HUES48 (cell line): Measurements from ENCODE around the gene CCDC81.
A peak's percentile ranks its signal among the peaks of the same experiment; 100 is the strongest.
"Not testable (repeated sequence)": the region's sequence is repeated elsewhere in the genome, so short reads cannot be mapped to it uniquely, and the experiment has no call there.

ENCODE experiments used
- H3K27ac ChIP-seq: one replicate; pipeline ENCODE4 v1.7.0; 2013; ENCODE audit warnings: low read depth, low read length, inconsistent platforms
- H3K27me3 ChIP-seq: 2 replicates; pipeline ENCODE4 v1.6.1; 2013; ENCODE audit warnings: mild to moderate bottlenecking, low read length; ENCODE audit not compliant: control insufficient read depth, insufficient read depth
- H3K36me3 ChIP-seq: 2 replicates; pipeline ENCODE4 v1.6.1; 2013; ENCODE audit warnings: low read length; ENCODE audit not compliant: control insufficient read depth, insufficient read depth
- H3K4me1 ChIP-seq: 2 replicates; pipeline ENCODE4 v1.6.1; 2013; ENCODE audit warnings: mild to moderate bottlenecking, low read length; ENCODE audit not compliant: control insufficient read depth, insufficient read depth
- H3K4me3 ChIP-seq: 2 replicates; pipeline ENCODE4 v1.5.1; 2013; ENCODE audit warnings: mild to moderate bottlenecking, low read depth, low read length
- H3K9ac ChIP-seq: 2 replicates; pipeline ENCODE4 v1.6.1; 2013; ENCODE audit warnings: mild to moderate bottlenecking, low read depth, low read length, moderate library complexity
- H3K9me3 ChIP-seq: 2 replicates; pipeline ENCODE4 v1.6.1; 2013; ENCODE audit warnings: low read length; ENCODE audit not compliant: control insufficient read depth, insufficient read depth

CCDC81 gene

GRCh38 chr11:86416951-86417350 lies 42.3 kb downstream of the CCDC81 start:
- not testable (repeated sequence) for H3K9me3 ChIP-seq, H3K27ac ChIP-seq, H3K4me1 ChIP-seq, H3K27me3 ChIP-seq, H3K4me3 ChIP-seq, H3K36me3 ChIP-seq, H3K9ac ChIP-seq

DNA sequence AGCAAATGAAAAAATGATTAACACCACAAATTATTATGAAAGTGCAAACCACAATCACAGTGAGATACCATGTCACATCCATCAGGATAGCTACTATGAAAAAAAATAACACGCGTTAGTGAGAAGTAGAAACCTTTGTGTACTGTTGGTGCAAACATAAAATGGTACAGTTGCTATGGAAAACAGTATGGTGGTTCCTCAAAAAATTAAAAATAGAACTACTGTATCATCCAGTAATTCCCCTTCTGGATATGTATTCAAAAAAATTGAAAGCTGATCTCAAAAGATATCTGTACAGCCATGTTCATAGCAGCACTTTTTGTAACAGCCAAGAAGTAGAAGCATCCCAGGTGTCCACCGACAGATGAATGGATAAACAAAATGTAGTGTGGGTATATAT lies 43.4 kb downstream of the CCDC81 start:
- no peak overlapping the region for H3K9ac ChIP-seq

DNA sequence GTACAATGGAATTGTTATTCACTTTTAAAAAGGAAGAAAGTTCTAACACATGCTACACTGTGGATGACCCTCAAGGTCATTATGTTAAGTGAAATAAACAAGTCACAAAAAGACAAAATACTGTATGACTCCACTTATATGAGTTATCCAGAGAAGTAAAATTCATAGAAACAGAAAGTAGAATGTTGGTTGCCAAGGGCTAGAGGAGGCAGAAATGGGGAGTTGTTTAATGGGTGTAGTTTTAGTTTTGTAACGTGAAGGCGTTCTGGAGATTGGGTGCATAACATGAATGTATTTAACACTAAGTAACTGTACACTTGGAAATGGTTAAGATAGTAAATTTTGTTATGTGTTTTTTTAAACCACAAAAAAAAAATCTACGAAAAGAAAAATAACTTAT lies 43.8 kb downstream of the CCDC81 start:
- Histone ChIP-seq H3K9ac (no peak overlapping the region), H3K4me3 (no peak overlapping the region), H3K4me1 (no peaks in the 10 kb centered on the region), H3K27me3 (no peaks in the 10 kb centered on the region), H3K9me3 (no peaks in the 10 kb centered on the region), H3K27ac (no peak overlapping the region), H3K36me3 (no peaks in the 10 kb centered on the region)

More for the DNA sequence above, 43.4 kb downstream of the CCDC81 start:
- H3K36me3 ChIP-seq = no peaks in the 10 kb centered on the region
- no peaks in the 10 kb centered on the region for H3K27me3 ChIP-seq
- no peak overlapping the region for H3K27ac ChIP-seq
- no peaks in the 10 kb centered on the region for H3K9me3 ChIP-seq
- H3K4me1 ChIP-seq = no peaks in the 10 kb centered on the region
- H3K4me3 ChIP-seq = no peak overlapping the region

- Histone ChIP-seq H3K4me1 (no peaks in the 10 kb centered on the region), H3K4me3 (no peak overlapping the region), H3K9ac (no peak overlapping the region), H3K9me3 (no peaks in the 10 kb centered on the region), H3K36me3 (no peaks in the 10 kb centered on the region), H3K27ac (no peak overlapping the region), H3K27me3 (no peaks in the 10 kb centered on the region)
Observed at GRCh38 chr11:86418917-86419316, 44.2 kb downstream of the CCDC81 start.

DNA sequence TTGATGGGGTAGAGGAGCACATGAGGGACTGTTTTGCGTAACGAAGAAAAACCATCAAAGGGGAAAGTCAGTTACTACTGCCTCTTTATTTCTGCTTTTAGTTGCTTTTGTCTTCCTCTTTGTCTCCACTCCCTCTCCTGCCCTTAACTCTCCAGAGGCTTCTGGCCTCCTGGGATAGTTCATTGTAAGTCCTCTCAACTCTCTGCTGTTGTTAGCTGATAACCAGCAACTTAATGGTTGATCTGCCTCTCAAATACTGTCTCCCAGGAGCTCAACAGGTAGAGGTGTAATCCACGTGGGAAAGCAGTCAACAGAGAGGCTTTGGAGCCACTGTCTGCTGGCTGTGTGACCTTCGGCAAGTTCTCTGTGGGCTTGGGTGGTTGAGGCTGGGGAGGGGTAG lies 47.3 kb downstream of the CCDC81 start:
- Histone ChIP-seq H3K36me3 (no peaks in the 10 kb centered on the region), H3K4me1 (no peaks in the 10 kb centered on the region), H3K27me3 (no peaks in the 10 kb centered on the region), H3K9me3 (no peaks in the 10 kb centered on the region), H3K4me3 (no peak overlapping the region), H3K27ac (peak overlapping the region; percentile 61), H3K9ac (no peak overlapping the region)

DNA sequence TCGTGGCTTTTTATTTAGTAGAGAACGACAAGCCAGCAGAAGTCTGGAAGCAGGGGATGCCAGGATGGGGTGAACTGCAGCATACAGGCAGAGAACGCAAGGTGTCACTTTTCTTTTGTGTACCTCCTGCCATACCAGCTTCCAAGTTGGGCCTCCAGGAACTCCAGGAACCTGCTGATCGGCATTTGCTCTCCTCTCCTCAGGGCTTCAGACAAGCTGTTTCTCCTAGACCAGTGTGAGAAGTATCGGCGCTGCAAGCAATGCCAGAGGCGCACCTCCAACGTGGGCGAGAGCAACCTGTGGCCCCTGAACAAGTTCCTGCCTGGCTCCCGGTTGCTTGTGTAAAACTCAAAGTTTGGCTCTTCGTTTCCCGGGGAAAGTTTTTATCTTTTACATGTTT lies 47.7 kb downstream of the CCDC81 start:
- Histone ChIP-seq H3K4me3 (no peak overlapping the region), H3K27ac (peak overlapping the region; percentile 61), H3K27me3 (no peaks in the 10 kb centered on the region), H3K9me3 (no peaks in the 10 kb centered on the region), H3K4me1 (no peaks in the 10 kb centered on the region), H3K9ac (no peak overlapping the region), H3K36me3 (no peaks in the 10 kb centered on the region)

DNA sequence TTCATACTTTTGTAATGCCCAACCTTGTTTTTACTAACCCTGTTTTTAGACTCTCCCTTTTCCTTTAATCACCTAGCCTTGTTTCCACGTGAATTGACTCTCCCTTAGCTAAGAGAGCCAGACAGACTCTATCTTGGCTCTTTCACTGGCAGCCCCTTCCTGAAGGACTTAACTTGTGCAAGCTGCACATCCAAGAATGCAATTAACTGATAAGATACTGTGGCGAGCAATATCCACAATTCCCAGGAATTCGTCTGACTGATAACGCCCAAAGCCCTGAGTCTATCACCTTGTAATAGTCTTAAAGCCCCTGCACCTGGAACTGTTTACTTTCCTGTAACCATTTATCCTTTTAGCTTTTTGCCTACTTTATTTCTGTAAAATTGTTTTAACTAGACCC lies 48.8 kb downstream of the CCDC81 start:
- not testable (repeated sequence) for H3K36me3 ChIP-seq, H3K27me3 ChIP-seq, H3K4me3 ChIP-seq, H3K9me3 ChIP-seq, H3K9ac ChIP-seq, H3K4me1 ChIP-seq
- H3K27ac ChIP-seq = peak overlapping the region; percentile 61

GRCh38 chr11:86427441-86427840 lies 52.8 kb downstream of the CCDC81 start:
- Histone ChIP-seq H3K9ac (no peak overlapping the region), H3K4me3 (no peak overlapping the region), H3K36me3 (no peaks in the 10 kb centered on the region), H3K27ac (no peak overlapping the region), H3K4me1 (no peaks in the 10 kb centered on the region), H3K27me3 (no peaks in the 10 kb centered on the region), H3K9me3 (no peaks in the 10 kb centered on the region)

- H3K9ac ChIP-seq = no peak overlapping the region
- H3K36me3 ChIP-seq = no peaks in the 10 kb centered on the region
- no peak overlapping the region for H3K27ac ChIP-seq
- no peak overlapping the region for H3K4me3 ChIP-seq
- H3K9me3 ChIP-seq = no peaks in the 10 kb centered on the region
- no peaks in the 10 kb centered on the region for H3K27me3 ChIP-seq
- no peaks in the 10 kb centered on the region for H3K4me1 ChIP-seq
Observed at GRCh38 chr11:86431258-86431657, 56.6 kb downstream of the CCDC81 start.

DNA sequence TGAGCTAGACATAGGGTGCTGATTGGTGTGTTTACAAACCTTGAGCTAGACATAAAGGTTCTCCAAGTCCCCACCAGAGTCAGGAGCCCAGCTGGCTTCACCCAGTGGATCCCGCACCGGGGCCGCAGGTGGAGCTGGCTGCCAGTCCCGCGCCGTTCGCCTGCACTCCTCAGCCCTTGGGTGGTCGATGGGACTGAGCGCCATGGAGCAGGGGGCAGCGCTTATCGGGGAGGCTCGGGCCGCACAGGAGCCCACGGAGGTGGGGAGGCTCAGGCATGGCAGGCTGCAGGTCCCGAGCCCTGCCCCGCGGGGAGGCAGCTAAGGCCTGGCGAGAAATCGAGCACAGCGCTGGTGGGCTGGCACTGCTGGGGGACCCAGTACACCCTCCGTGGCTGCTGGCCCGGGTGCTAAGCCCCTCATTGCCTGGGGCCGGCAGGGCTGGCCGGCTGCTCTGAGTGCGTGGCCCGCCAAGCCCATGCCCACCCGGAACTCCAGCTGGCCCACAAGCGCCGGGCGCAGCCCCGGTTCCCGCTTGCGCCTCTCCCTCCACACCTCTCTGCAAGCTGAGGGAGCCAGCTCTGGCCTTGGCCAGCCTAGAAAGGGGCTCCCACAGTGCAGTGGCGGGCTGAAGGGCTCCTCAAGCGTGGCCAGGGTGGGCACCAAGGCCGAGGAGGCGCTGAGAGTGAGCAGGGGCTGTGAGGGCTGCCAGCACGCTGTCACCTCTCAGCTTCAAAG lies 58.8 kb downstream of the CCDC81 start:
- not testable (repeated sequence) for H3K9me3 ChIP-seq

GRCh38 chr11:86435711-86436110 lies 61.0 kb downstream of the CCDC81 start:
- Histone ChIP-seq H3K27ac (no peak overlapping the region), H3K9ac (no peak overlapping the region), H3K4me3 (no peak overlapping the region), H3K4me1 (no peaks in the 10 kb centered on the region), H3K27me3 (no peaks in the 10 kb centered on the region), H3K9me3 (no peaks in the 10 kb centered on the region), H3K36me3 (no peaks in the 10 kb centered on the region)

More for the DNA sequence above, 58.8 kb downstream of the CCDC81 start:
- H3K9ac ChIP-seq, H3K36me3 ChIP-seq, H3K4me1 ChIP-seq, H3K27ac ChIP-seq, H3K27me3 ChIP-seq, H3K4me3 ChIP-seq: not testable (repeated sequence)
